HepG2 (cell line): Measurements from ENCODE around the gene DLX5. TPM values are rescaled to one million over a fixed set of nuclear protein-coding genes. Genes with fewer than 3 reads are reported as not detected.

Source experiments
- AHR ChIP-seq: IDR thresholded peaks from 2 replicates; pipeline ENCODE4 v1.6.1; 2018; ENCODE audit warnings: missing genetic modification reagents, missing compliant biosample characterization
- EP300 ChIP-seq, 3 experiments: sonication (generic) in 1 of 3; formaldehyde crosslinking in 1 of 3; IDR thresholded peaks; 2 replicates each; pipeline versions ENCODE4 v1.5.1 to v1.6.1; 2011 to 2020; ENCODE audit warnings: low read depth in 2 of 3, low read length in 2 of 3, borderline replicate concordance in 1 of 3, improper control_type of control experiment in 1 of 3, mild to moderate bottlenecking in 1 of 3, missing genetic modification reagents in 1 of 3, moderate library complexity in 1 of 3
- IRX3 ChIP-seq: sonication (generic); formaldehyde crosslinking; IDR thresholded peaks from 2 replicates; pipeline ENCODE4 v1.8.1; 2023; ENCODE audit warnings: mild to moderate bottlenecking, low read depth, missing genetic modification reagents, borderline replicate concordance
- JUND ChIP-seq: sonication (generic); formaldehyde crosslinking; IDR thresholded peaks from 2 replicates; pipeline ENCODE4 v1.8.0; 2022; ENCODE audit warnings: mild to moderate bottlenecking, missing genetic modification reagents
- MZF1 ChIP-seq: sonication (generic); formaldehyde crosslinking; IDR thresholded peaks from 2 replicates; pipeline ENCODE4 v1.8.1; 2023; ENCODE audit warnings: mild to moderate bottlenecking, missing genetic modification reagents, borderline replicate concordance
- NFE2 ChIP-seq: sonication (generic); formaldehyde crosslinking; IDR thresholded peaks from 2 replicates; pipeline ENCODE4 v1.4.0; 2020; ENCODE audit warnings: missing genetic modification reagents
- NR2F2 ChIP-seq: IDR thresholded peaks from 2 replicates; pipeline ENCODE4 v1.6.1; 2012; ENCODE audit warnings: low read depth, inconsistent platforms, borderline replicate concordance
- PHF21A ChIP-seq: sonication (generic); formaldehyde crosslinking; IDR thresholded peaks from 2 replicates; pipeline ENCODE4 v1.5.0; 2020; ENCODE audit warnings: mild to moderate bottlenecking, missing genetic modification reagents
- PITX1 ChIP-seq: sonication (generic); formaldehyde crosslinking; IDR thresholded peaks from 2 replicates; pipeline ENCODE4 v1.5.1; 2020; ENCODE audit warnings: mild to moderate bottlenecking, missing genetic modification reagents
- POLR2AphosphoS5 ChIP-seq: IDR thresholded peaks from 2 replicates; pipeline ENCODE4 v1.6.1; 2012; ENCODE audit warnings: low read depth, low read length
- PPARG ChIP-seq: conservative IDR thresholded peaks from 2 replicates; pipeline ENCODE4 v1.6.1; 2016; ENCODE audit warnings: missing biosample characterization, missing genetic modification reagents
- XRCC5 ChIP-seq: fragments of 200-400 bp; formaldehyde crosslinking; optimal IDR thresholded peaks from 2 replicates; pipeline ENCODE3; 2017; ENCODE audit warnings: mild to moderate bottlenecking, low read length
- ZNF224 ChIP-seq: sonication (generic); formaldehyde crosslinking; IDR thresholded peaks from 2 replicates; pipeline ENCODE4 v1.5.0; 2020; ENCODE audit warnings: mild to moderate bottlenecking, missing genetic modification reagents
- ZNF598 ChIP-seq: sonication (generic); formaldehyde crosslinking; IDR thresholded peaks from 2 replicates; pipeline ENCODE4 v1.5.1; 2020; ENCODE audit warnings: mild to moderate bottlenecking, missing genetic modification reagents, borderline replicate concordance
- ZNF605 ChIP-seq: sonication (generic); formaldehyde crosslinking; IDR thresholded peaks from 2 replicates; pipeline ENCODE4 v1.8.0; 2022; ENCODE audit warnings: mild to moderate bottlenecking, missing genetic modification reagents
- ZSCAN9 ChIP-seq: IDR thresholded peaks from 2 replicates; pipeline ENCODE4 v1.6.1; 2016; ENCODE audit warnings: borderline replicate concordance
- polyA plus RNA-seq, 8 experiments: library from polyadenylated mRNA; depleted of rRNA in 3 of 8; stranded (reverse) in 7 of 8; unstranded in 1 of 8; fragments of >200 nt; fragmentation: Illumina TruSeq in 4 of 8; extraction: Trizol in 4 of 8; gene quantifications; 2 replicates each; pipeline versions ENCODE4 v1.2.1 to v1.2.3, GENCODE V29; 2011 to 2016; ENCODE audit warnings: low read depth in 4 of 8, missing spikeins in 1 of 8, mixed read lengths in 1 of 8; ENCODE audit not compliant: insufficient read depth in 1 of 8
- total RNA-seq, 5 experiments: library from RNA; depleted of rRNA; stranded (reverse); fragments of >200 nt; fragmentation: Illumina TruSeq; extraction: Trizol; gene quantifications; 2 replicates each; pipeline ENCODE4 v1.2.3, GENCODE V29; 2016; ENCODE audit warnings: low read depth in 1 of 5
- TF ChIP-seq, protein P1 (sequence below): sonication (generic); formaldehyde crosslinking; IDR thresholded peaks from 2 replicates; pipeline ENCODE4 v1.8.0; 2022; ENCODE audit warnings: mild to moderate bottlenecking, missing genetic modification reagents
- TF ChIP-seq, protein P2 (sequence below): sonication (generic); formaldehyde crosslinking; IDR thresholded peaks from 2 replicates; pipeline ENCODE4 v1.8.1; 2023; ENCODE audit warnings: mild to moderate bottlenecking, missing genetic modification reagents
- TF ChIP-seq, protein P3 (sequence below): sonication (generic); formaldehyde crosslinking; IDR thresholded peaks from 2 replicates; pipeline ENCODE4 v1.4.0; 2020; ENCODE audit warnings: mild to moderate bottlenecking, low read depth, missing genetic modification reagents
- TF ChIP-seq, protein P4 (sequence below): IDR thresholded peaks from 2 replicates; pipeline ENCODE4 v1.6.1; 2016; ENCODE audit warnings: missing genetic modification reagents, missing compliant biosample characterization
- TF ChIP-seq, protein P5 (sequence below): sonication (generic); formaldehyde crosslinking; IDR thresholded peaks from 2 replicates; pipeline ENCODE4 v1.5.1; 2020; ENCODE audit warnings: mild to moderate bottlenecking, moderate library complexity, missing genetic modification reagents
- TF ChIP-seq, protein P6 (sequence below): sonication (generic); formaldehyde crosslinking; conservative IDR thresholded peaks from 2 replicates; pipeline ENCODE4 v1.5.0; 2020; ENCODE audit warnings: missing genetic modification reagents

The DLX5 gene
- total and polyA plus RNA-seq, 2 of the 13 experiments (the other 11 are each of a cell fraction or from before 2014, with no cell fraction given): not detected

DNA sequence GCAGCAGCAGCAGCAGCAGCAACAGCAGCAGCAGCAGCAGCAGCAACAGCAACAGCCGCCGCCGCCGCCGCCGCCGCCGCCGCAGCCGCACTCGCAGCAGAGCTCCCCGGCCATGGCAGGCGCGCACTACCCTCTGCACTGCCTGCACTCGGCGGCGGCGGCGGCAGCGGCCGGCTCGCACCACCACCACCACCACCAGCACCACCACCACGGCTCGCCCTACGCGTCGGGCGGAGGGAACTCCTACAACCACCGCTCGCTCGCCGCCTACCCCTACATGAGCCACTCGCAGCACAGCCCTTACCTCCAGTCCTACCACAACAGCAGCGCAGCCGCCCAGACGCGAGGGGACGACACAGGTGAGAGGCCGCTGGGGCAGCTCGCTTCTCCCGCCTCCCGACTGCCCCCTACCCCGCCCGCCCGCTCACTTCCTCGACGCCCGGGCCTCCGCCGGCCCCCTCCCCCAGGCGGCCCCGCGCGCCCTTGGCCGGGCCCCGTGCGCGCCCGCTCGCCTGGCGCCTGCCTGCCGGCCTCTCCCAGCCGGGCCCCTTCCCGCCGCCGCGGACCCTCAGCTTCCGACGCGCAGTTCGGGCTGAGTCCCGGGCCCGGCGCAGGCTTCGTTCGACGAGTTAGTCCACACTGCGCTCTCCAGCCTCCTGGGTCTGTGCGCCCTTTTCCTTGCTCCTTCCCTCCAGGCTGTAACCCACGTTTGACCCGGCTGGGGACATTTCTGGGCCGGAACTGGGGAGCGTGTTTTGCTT is 18.4 kb downstream of the DLX5 start (continued):
- TF ChIP-seq NFE2 (CRISPR knock-in tag) (no peak), XRCC5 (peak; percentile 17), PHF21A (CRISPR knock-in tag) (peak; percentile 10; the same call in 1 of the 2 replicates), ZNF605 (CRISPR knock-in tag) (no peak; the same call in 1 of the 2 replicates), POLR2AphosphoS5 (peak; percentile 59), ZNF598 (CRISPR knock-in tag) (no peak; the same call in 1 of the 2 replicates), IRX3 (CRISPR knock-in tag) (no peak), NR2F2 (no peak), AHR (CRISPR knock-in tag) (no peak), JUND (CRISPR knock-in tag) (no peak), PITX1 (CRISPR knock-in tag) (0 out of 2 replicates have a peak, but pooled peaks have one; percentile 5), ZNF224 (CRISPR knock-in tag) (no peak), PPARG (CRISPR knock-in tag) (no peak), ZSCAN9 (CRISPR knock-in tag) (no peak), MZF1 (CRISPR knock-in tag) (no peak), EP300 (IDR thresholded peaks at IDR 0.05; ENCODE audit: low read depth in 2 of 2, low read length in 2 of 2) (0 out of 4 replicates have a peak, but pooled peaks of 1 of the 2 experiments have one; percentile 11), EP300 (CRISPR knock-in tag; IDR thresholded peaks at IDR 0.05; ENCODE audit: borderline replicate concordance) (no peak)
- TF ChIP-seq, protein P1, sequence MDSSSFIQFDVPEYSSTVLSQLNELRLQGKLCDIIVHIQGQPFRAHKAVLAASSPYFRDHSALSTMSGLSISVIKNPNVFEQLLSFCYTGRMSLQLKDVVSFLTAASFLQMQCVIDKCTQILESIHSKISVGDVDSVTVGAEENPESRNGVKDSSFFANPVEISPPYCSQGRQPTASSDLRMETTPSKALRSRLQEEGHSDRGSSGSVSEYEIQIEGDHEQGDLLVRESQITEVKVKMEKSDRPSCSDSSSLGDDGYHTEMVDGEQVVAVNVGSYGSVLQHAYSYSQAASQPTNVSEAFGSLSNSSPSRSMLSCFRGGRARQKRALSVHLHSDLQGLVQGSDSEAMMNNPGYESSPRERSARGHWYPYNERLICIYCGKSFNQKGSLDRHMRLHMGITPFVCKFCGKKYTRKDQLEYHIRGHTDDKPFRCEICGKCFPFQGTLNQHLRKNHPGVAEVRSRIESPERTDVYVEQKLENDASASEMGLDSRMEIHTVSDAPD (CRISPR knock-in tag): peak; percentile 39; the same call in 1 of the 2 replicates
- TF ChIP-seq, protein P2, sequence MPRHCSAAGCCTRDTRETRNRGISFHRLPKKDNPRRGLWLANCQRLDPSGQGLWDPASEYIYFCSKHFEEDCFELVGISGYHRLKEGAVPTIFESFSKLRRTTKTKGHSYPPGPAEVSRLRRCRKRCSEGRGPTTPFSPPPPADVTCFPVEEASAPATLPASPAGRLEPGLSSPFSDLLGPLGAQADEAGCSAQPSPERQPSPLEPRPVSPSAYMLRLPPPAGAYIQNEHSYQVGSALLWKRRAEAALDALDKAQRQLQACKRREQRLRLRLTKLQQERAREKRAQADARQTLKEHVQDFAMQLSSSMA (CRISPR knock-in tag): no peak
- TF ChIP-seq, protein P3, sequence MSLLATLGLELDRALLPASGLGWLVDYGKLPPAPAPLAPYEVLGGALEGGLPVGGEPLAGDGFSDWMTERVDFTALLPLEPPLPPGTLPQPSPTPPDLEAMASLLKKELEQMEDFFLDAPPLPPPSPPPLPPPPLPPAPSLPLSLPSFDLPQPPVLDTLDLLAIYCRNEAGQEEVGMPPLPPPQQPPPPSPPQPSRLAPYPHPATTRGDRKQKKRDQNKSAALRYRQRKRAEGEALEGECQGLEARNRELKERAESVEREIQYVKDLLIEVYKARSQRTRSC: no peak
- TF ChIP-seq, protein P4, sequence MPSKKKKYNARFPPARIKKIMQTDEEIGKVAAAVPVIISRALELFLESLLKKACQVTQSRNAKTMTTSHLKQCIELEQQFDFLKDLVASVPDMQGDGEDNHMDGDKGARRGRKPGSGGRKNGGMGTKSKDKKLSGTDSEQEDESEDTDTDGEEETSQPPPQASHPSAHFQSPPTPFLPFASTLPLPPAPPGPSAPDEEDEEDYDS: peak; percentile 53; the same call in 1 of the 2 replicates
- TF ChIP-seq, protein P5, sequence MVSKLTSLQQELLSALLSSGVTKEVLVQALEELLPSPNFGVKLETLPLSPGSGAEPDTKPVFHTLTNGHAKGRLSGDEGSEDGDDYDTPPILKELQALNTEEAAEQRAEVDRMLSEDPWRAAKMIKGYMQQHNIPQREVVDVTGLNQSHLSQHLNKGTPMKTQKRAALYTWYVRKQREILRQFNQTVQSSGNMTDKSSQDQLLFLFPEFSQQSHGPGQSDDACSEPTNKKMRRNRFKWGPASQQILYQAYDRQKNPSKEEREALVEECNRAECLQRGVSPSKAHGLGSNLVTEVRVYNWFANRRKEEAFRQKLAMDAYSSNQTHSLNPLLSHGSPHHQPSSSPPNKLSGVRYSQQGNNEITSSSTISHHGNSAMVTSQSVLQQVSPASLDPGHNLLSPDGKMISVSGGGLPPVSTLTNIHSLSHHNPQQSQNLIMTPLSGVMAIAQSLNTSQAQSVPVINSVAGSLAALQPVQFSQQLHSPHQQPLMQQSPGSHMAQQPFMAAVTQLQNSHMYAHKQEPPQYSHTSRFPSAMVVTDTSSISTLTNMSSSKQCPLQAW (CRISPR knock-in tag): no peak
- TF ChIP-seq, protein P6, sequence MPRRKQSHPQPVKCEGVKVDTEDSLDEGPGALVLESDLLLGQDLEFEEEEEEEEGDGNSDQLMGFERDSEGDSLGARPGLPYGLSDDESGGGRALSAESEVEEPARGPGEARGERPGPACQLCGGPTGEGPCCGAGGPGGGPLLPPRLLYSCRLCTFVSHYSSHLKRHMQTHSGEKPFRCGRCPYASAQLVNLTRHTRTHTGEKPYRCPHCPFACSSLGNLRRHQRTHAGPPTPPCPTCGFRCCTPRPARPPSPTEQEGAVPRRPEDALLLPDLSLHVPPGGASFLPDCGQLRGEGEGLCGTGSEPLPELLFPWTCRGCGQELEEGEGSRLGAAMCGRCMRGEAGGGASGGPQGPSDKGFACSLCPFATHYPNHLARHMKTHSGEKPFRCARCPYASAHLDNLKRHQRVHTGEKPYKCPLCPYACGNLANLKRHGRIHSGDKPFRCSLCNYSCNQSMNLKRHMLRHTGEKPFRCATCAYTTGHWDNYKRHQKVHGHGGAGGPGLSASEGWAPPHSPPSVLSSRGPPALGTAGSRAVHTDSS (CRISPR knock-in tag): no peak
